H1 (cell line): ENCODE measurements around the gene ATG7. TPM values are rescaled to one million over a fixed set of nuclear protein-coding genes. Genes with fewer than 3 reads are reported as not detected.

Experiments used
- CTCF ChIA-PET: fragments of 300-600 bp; sonication (Branson Sonifier 250); formaldehyde crosslinking; loops from one replicate; lab custom pipeline; 2021; ENCODE audit not compliant: partially characterized antibody; lab: Charles Lee
- POLR2A ChIA-PET: fragments of 300-600 bp; sonication (Branson Sonifier 250); formaldehyde crosslinking; loops from one replicate; lab custom pipeline; 2021; ENCODE audit warnings: inconsistent platforms; ENCODE audit not compliant: partially characterized antibody; lab: Charles Lee
- DNase-seq, 2 experiments: peaks; one replicate each; pipeline versions ENCODE4 v3.0.0 to v3.0.0-alpha.2; 2010 to 2022; ENCODE audit warnings: low spot score in 2 of 2, low read depth in 1 of 2, mixed read lengths in 1 of 2
- FAIRE-seq: peaks from 2 replicates; lab custom pipeline; 2011; peaks lifted over from hg19 to GRCh38; lab: Jason Lieb, UNC
- H2AFZ ChIP-seq: 2 replicates; pipeline ENCODE4 v1.8.1; 2012; ENCODE audit warnings: low read length, inconsistent platforms
- H2AK5ac ChIP-seq: 2 replicates; pipeline ENCODE4 v1.6.1; 2013; ENCODE audit warnings: low read depth, low read length
- H2BK120ac ChIP-seq: replicated peaks from 2 replicates; pipeline ENCODE3; 2013; ENCODE audit warnings: low read depth, low read length, inconsistent platforms
- H2BK12ac ChIP-seq: 2 replicates; pipeline ENCODE4 v1.6.1; 2013; ENCODE audit warnings: low read depth, low read length
- H2BK15ac ChIP-seq: 2 replicates; pipeline ENCODE4 v1.6.1; 2013; ENCODE audit warnings: low read length
- H2BK20ac ChIP-seq: 2 replicates; pipeline ENCODE4 v1.6.1; 2013; ENCODE audit warnings: low read length
- H2BK5ac ChIP-seq: 2 replicates; pipeline ENCODE4 v1.6.1; 2013; ENCODE audit warnings: low read depth, low read length
- H3K14ac ChIP-seq: 2 replicates; pipeline ENCODE4 v1.6.1; 2013; ENCODE audit warnings: inconsistent platforms; ENCODE audit not compliant: insufficient read length
- H3K18ac ChIP-seq: 2 replicates; pipeline ENCODE4 v1.6.1; 2013; ENCODE audit warnings: low read length; ENCODE audit errors: extremely low read depth
- H3K23ac ChIP-seq: 2 replicates; pipeline ENCODE4 v1.6.1; 2013; ENCODE audit warnings: inconsistent platforms; ENCODE audit not compliant: insufficient read length
- H3K23me2 ChIP-seq: 2 replicates; pipeline ENCODE4 v1.6.1; 2013; ENCODE audit warnings: low read depth, low read length
- H3K27ac ChIP-seq: 2 replicates; pipeline ENCODE4 v1.6.1; 2011; ENCODE audit warnings: low read depth, low read length, inconsistent platforms
- H3K27me3 ChIP-seq, 4 experiments: replicated peaks in 1 of 4; 1 replicate in 1 of 4; 2 replicates in 3 of 4; pipeline versions ENCODE4 v1.6.1 to v1.8.1; 2011 to 2013; ENCODE audit warnings: low read length in 3 of 4, mild to moderate bottlenecking in 3 of 4, inconsistent platforms in 2 of 4, mixed read lengths in 2 of 4, moderate library complexity in 1 of 4; ENCODE audit not compliant: control insufficient read depth in 3 of 4, insufficient read depth in 3 of 4; ENCODE audit errors: extremely low read depth in 1 of 4
- H3K36me3 ChIP-seq, 4 experiments: 2 replicates each; pipeline versions ENCODE4 v1.6.1 to v1.8.1; 2011 to 2013; ENCODE audit warnings: mild to moderate bottlenecking in 4 of 4, low read length in 3 of 4, moderate library complexity in 2 of 4, control low read depth in 1 of 4, inconsistent platforms in 1 of 4; ENCODE audit not compliant: insufficient read depth in 4 of 4, control insufficient read depth in 2 of 4
- H3K4ac ChIP-seq: replicated peaks from 2 replicates; pipeline ENCODE3; 2013; ENCODE audit warnings: low read length, low read depth, mixed read lengths, inconsistent platforms; ENCODE audit not compliant: insufficient read length
- H3K4me1 ChIP-seq, 4 experiments: replicated peaks in 1 of 4; 1 replicate in 1 of 4; 2 replicates in 3 of 4; pipeline versions ENCODE4 v1.6.1 to v1.8.1; 2011 to 2013; ENCODE audit warnings: low read length in 3 of 4, inconsistent platforms in 2 of 4, mixed read lengths in 1 of 4; ENCODE audit not compliant: insufficient read depth in 4 of 4, control insufficient read depth in 3 of 4
- H3K4me2 ChIP-seq, 2 experiments: 2 replicates each; pipeline versions ENCODE4 v1.6.1 to v1.8.1; 2011 to 2013; ENCODE audit warnings: low read depth in 2 of 2, low read length in 2 of 2, control low read depth in 1 of 2, inconsistent platforms in 1 of 2, mild to moderate bottlenecking in 1 of 2; ENCODE audit not compliant: insufficient read depth in 1 of 2
- H3K4me3 ChIP-seq, 4 experiments: fragments of 200-600, 300-600 bp in 1 of 4; sonication (generic), shearing (Covaris generic), sonication (Bioruptor Twin) in 1 of 4; 2 replicates each; pipeline versions ENCODE4 v1.5.1 to v1.8.1; 2011 to 2016; ENCODE audit warnings: low read length in 4 of 4, low read depth in 3 of 4, control low read depth in 2 of 4, inconsistent platforms in 2 of 4, mild to moderate bottlenecking in 2 of 4, mixed read lengths in 1 of 4, moderate library complexity in 1 of 4; ENCODE audit not compliant: insufficient read depth in 2 of 4; ENCODE audit errors: extremely low read depth in 1 of 4
- H3K56ac ChIP-seq: replicated peaks from 2 replicates; pipeline ENCODE3; 2013; ENCODE audit warnings: low read depth, mild to moderate bottlenecking, mixed read lengths, low read length, inconsistent platforms; ENCODE audit not compliant: insufficient read length
- H3K79me1 ChIP-seq: 2 replicates; pipeline ENCODE4 v1.6.1; 2013; ENCODE audit warnings: low read depth, low read length, control low read depth
- H3K79me2 ChIP-seq, 2 experiments: 2 replicates each; pipeline versions ENCODE4 v1.6.1 to v1.8.1; 2012 to 2013; ENCODE audit warnings: low read length in 2 of 2, mild to moderate bottlenecking in 2 of 2, inconsistent platforms in 1 of 2; ENCODE audit not compliant: insufficient read depth in 2 of 2, control insufficient read depth in 1 of 2
- H3K9ac ChIP-seq, 4 experiments: replicated peaks in 1 of 4; 1 replicate in 1 of 4; 2 replicates in 3 of 4; pipeline versions ENCODE4 v1.6.1 to v1.8.1; 2011 to 2013; ENCODE audit warnings: low read depth in 3 of 4, low read length in 3 of 4, control low read depth in 2 of 4, mild to moderate bottlenecking in 2 of 4, moderate library complexity in 2 of 4, inconsistent platforms in 1 of 4; ENCODE audit errors: extremely low read depth in 1 of 4
- H3K9me3 ChIP-seq, 2 experiments: 2 replicates each; pipeline versions ENCODE4 v1.6.1 to v1.8.1; 2012 to 2013; ENCODE audit warnings: mild to moderate bottlenecking in 2 of 2, moderate library complexity in 2 of 2, control low read depth in 1 of 2, inconsistent platforms in 1 of 2, low read depth in 1 of 2, low read length in 1 of 2, mixed read lengths in 1 of 2; ENCODE audit not compliant: insufficient read depth in 2 of 2
- H4K20me1 ChIP-seq, 2 experiments: replicated peaks in 1 of 2; 2 replicates each; pipeline versions ENCODE3 to v1.8.1; 2011 to 2013; ENCODE audit warnings: inconsistent platforms in 2 of 2, low read length in 2 of 2, mild to moderate bottlenecking in 1 of 2; ENCODE audit not compliant: insufficient read depth in 2 of 2, control insufficient read depth in 1 of 2
- H4K5ac ChIP-seq: 2 replicates; pipeline ENCODE4 v1.6.1; 2013; ENCODE audit warnings: low read length, low read depth, mixed read lengths, inconsistent platforms; ENCODE audit not compliant: insufficient read length
- H4K8ac ChIP-seq: 2 replicates; pipeline ENCODE4 v1.8.0; 2013; ENCODE audit warnings: mild to moderate bottlenecking, moderate library complexity, low read length, inconsistent platforms; ENCODE audit not compliant: insufficient read depth; ENCODE audit errors: extremely low read depth
- H4K91ac ChIP-seq: replicated peaks from 2 replicates; pipeline ENCODE3; 2013; ENCODE audit warnings: low read length, mixed read lengths, inconsistent platforms; ENCODE audit not compliant: insufficient read length
- BRCA1 ChIP-seq: IDR thresholded peaks from 2 replicates; pipeline ENCODE4 v1.6.1; 2012; ENCODE audit warnings: low read depth, low read length, improper control_type of control experiment
- CEBPB ChIP-seq: IDR thresholded peaks from 2 replicates; pipeline ENCODE4 v1.6.1; 2012; ENCODE audit warnings: low read depth, low read length
- CHD1 ChIP-seq: IDR thresholded peaks from 2 replicates; pipeline ENCODE4 v1.6.1; 2012; ENCODE audit warnings: low read depth, low read length, improper control_type of control experiment
- CHD2 ChIP-seq: IDR thresholded peaks from 2 replicates; pipeline ENCODE4 v1.6.1; 2012; ENCODE audit warnings: low read length, improper control_type of control experiment
- HDAC6 ChIP-seq: IDR thresholded peaks from one replicate; pipeline ENCODE4 v1.7.1; 2012; ENCODE audit warnings: low read depth, mild to moderate bottlenecking, inconsistent platforms, low read length, moderate library complexity
- JUN ChIP-seq: IDR thresholded peaks from 2 replicates; pipeline ENCODE4 v1.6.1; 2011; ENCODE audit warnings: low read depth, mild to moderate bottlenecking, improper control_type of control experiment, low read length
- NANOG ChIP-seq: IDR thresholded peaks from 2 replicates; pipeline ENCODE4 v1.6.1; 2011; ENCODE audit warnings: low read length, low read depth, mild to moderate bottlenecking, inconsistent platforms; ENCODE audit not compliant: insufficient read depth, poor library complexity, severe bottlenecking
- POLR2AphosphoS5 ChIP-seq: IDR thresholded peaks from 2 replicates; pipeline ENCODE4 v1.6.1; 2011; ENCODE audit warnings: low read depth, low read length
- POU5F1 ChIP-seq: IDR thresholded peaks from 2 replicates; pipeline ENCODE4 v1.6.1; 2011; ENCODE audit warnings: low read depth, mild to moderate bottlenecking, low read length, moderate library complexity
- SIX5 ChIP-seq: IDR thresholded peaks from 2 replicates; pipeline ENCODE4 v1.6.1; 2011; ENCODE audit warnings: mild to moderate bottlenecking, low read depth, low read length
- TAF1 ChIP-seq: IDR thresholded peaks from 2 replicates; pipeline ENCODE4 v1.6.1; 2011; ENCODE audit warnings: mild to moderate bottlenecking, low read depth, low read length
- TCF12 ChIP-seq: IDR thresholded peaks from 2 replicates; pipeline ENCODE4 v1.6.1; 2011; ENCODE audit warnings: low read depth, mild to moderate bottlenecking, low read length
- YY1 ChIP-seq: IDR thresholded peaks from 2 replicates; pipeline ENCODE4 v1.6.1; 2011; ENCODE audit warnings: low read depth, mild to moderate bottlenecking, low read length
- WGBS, 2 experiments: shearing (Covaris generic) in 1 of 2; methylation state at CpG; one replicate each; pipeline versions ENCODE4 v1.1.6 to v1.1.7; 2013 to 2015; ENCODE audit warnings: low lambda C conversion rate in 2 of 2, mixed read lengths in 2 of 2, inconsistent platforms in 1 of 2, low coverage in 1 of 2, missing lambda C conversion rate in 1 of 2; ENCODE audit not compliant: insufficient replicate concordance in 2 of 2, insufficient coverage in 1 of 2, insufficient read length in 1 of 2; ENCODE audit errors: extremely low coverage in 1 of 2, missing lambda C conversion rate in 1 of 2; 5-methylcytosine and 5-hydroxymethylcytosine counted together
- polyA plus RNA-seq, 7 experiments: library from polyadenylated mRNA; depleted of rRNA in 3 of 7; stranded (reverse) in 5 of 7; unstranded in 2 of 7; fragments of >200 nt in 5 of 7; fragments of 200-250 nt in 2 of 7; gene quantifications; 1 replicate in 5 of 7; 2 replicates in 1 of 7; 4 replicates in 1 of 7; pipeline versions ENCODE4 v1.2.1 to v1.2.3, GENCODE V29; 2011 to 2013; ENCODE audit warnings: missing spikeins in 2 of 7, mixed read lengths in 2 of 7
- total RNA-seq: library from RNA; stranded (reverse); fragmentation: NEBNext Ultra II Directional; extraction: Animal tissue kit (Norgen Biotek cat#: 25700); gene quantifications from 2 replicates; pipeline ENCODE4 v1.2.1, GENCODE V29; 2021
- TF ChIP-seq, protein P1 (sequence below), 3 experiments: IDR thresholded peaks; 1 replicate in 2 of 3; 2 replicates in 1 of 3; pipeline versions ENCODE4 v1.5.1 to v1.6.1; 2011; ENCODE audit warnings: low read length in 3 of 3, mild to moderate bottlenecking in 3 of 3, inconsistent platforms in 2 of 3, low read depth in 1 of 3, moderate library complexity in 1 of 3; ENCODE audit not compliant: insufficient read depth in 1 of 3; ENCODE audit errors: control extremely low read depth in 1 of 3

ATG7 gene
- total and polyA plus RNA-seq, 2 of the 8 experiments (the other 6 are each of a cell fraction or from before 2014, with no cell fraction given), result 15.0 to 19.1 TPM

DNA sequence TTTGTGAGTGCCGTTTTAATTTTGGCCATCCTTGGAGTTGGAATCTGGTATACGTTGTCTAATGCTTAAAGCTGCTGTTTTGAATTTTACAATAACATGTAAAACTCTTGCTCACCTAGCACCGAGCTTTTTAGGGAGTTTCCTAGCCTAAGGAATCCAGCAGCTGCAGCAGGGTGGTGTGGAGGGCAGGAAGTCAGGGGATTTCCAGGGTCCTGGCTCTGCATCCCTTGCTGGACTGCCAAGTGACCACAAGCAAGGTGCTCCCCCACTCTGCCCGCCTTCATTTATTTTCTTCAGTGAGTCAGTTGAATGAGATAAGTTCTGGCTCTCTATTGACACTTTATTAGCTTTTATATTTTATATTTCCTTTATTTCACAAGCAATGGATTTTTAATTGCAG lies 113.7 kb downstream of the ATG7 start:
- Histone ChIP-seq H4K91ac (no peak overlapping the region), H3K36me3 (no peaks in the 10 kb centered on the region), H3K79me1 (no peaks in the 10 kb centered on the region), H3K14ac (no peak overlapping the region), H2AK5ac (no peak overlapping the region), H3K9ac (no peak overlapping the region), H3K23ac (no peak overlapping the region), H3K4me3 (no peak overlapping the region), H3K18ac (no peak overlapping the region), H2BK5ac (no peak overlapping the region), H3K4ac (no peak overlapping the region), H2BK120ac (no peak overlapping the region), H2BK12ac (no peak overlapping the region), H2BK15ac (no peak overlapping the region), H3K9me3 (no peaks in the 10 kb centered on the region), H3K23me2 (no peaks in the 10 kb centered on the region), H3K27me3 (no peaks in the 10 kb centered on the region), H3K4me2 (no peak overlapping the region), H3K79me2 (no peaks in the 10 kb centered on the region), H4K5ac (no peak overlapping the region), H4K20me1 (no peaks in the 10 kb centered on the region), H3K27ac (no peak overlapping the region), H4K8ac (no peak overlapping the region), H3K56ac (no peak overlapping the region), H2BK20ac (no peak overlapping the region), H3K4me1 (peaks cover 0 to 7% (median 0%) of the 10 kb centered on the region in 4 experiments; a peak in 2 of 7 replicates), H2AFZ (no peak overlapping the region)
- DNase-seq (no peak), FAIRE-seq (no peak)
- ChIA-PET CTCF (interaction anchor here (0.6 to 4.0 kb wide), 2 partner anchors 265 to 352 kb away, joined by 3 to 20 read pairs; no protein-coding TSS in a partner anchor), POLR2A (no interaction called here)
- 94% methylated on average over 4 of the region's 4 CpGs; no CpG with 5 or more reads in 1 of the 2 experiments for WGBS, 2 experiments
- no peak for TF ChIP-seq NANOG
- no peak for TF ChIP-seq YY1
- no peak for TF ChIP-seq JUN
- TF ChIP-seq TAF1, result no peak
- TF ChIP-seq SIX5, result no peak
- TF ChIP-seq, protein P1, sequence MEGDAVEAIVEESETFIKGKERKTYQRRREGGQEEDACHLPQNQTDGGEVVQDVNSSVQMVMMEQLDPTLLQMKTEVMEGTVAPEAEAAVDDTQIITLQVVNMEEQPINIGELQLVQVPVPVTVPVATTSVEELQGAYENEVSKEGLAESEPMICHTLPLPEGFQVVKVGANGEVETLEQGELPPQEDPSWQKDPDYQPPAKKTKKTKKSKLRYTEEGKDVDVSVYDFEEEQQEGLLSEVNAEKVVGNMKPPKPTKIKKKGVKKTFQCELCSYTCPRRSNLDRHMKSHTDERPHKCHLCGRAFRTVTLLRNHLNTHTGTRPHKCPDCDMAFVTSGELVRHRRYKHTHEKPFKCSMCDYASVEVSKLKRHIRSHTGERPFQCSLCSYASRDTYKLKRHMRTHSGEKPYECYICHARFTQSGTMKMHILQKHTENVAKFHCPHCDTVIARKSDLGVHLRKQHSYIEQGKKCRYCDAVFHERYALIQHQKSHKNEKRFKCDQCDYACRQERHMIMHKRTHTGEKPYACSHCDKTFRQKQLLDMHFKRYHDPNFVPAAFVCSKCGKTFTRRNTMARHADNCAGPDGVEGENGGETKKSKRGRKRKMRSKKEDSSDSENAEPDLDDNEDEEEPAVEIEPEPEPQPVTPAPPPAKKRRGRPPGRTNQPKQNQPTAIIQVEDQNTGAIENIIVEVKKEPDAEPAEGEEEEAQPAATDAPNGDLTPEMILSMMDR (IDR thresholded peaks at IDR 0.05; ENCODE audit: control extremely low read depth in 1 of 3, insufficient read depth in 1 of 3, low read depth in 1 of 3, low read length in 3 of 3), result no peak
- TF ChIP-seq CEBPB, result no peak
- TF ChIP-seq POLR2AphosphoS5, result no peak
- no peak for TF ChIP-seq BRCA1
- TF ChIP-seq CHD1, result no peak
- TF ChIP-seq TCF12, result no peak
- no peak for TF ChIP-seq HDAC6
- no peak for TF ChIP-seq POU5F1
- no peak for TF ChIP-seq CHD2
